Fibroblast of lung (primary cell): ENCODE data around the gene ZNF682. TPM values are rescaled to one million over a fixed set of nuclear protein-coding genes. Genes with fewer than 3 reads are reported as not detected.
"Not testable (repeated sequence)": the region's sequence is repeated elsewhere in the genome, so short reads cannot be mapped to it uniquely, and the experiment has no call there.

Experiments used
- DNase-seq, 2 donors: peaks; one replicate each; pipeline versions ENCODE4 v3.0.0 to v3.0.0-alpha.2; 2010; ENCODE audit warnings: low read depth in 2 of 2
- H2AFZ ChIP-seq: 2 replicates; pipeline ENCODE4 v1.5.1; 2012; ENCODE audit warnings: low read length, control low read depth, inconsistent platforms
- H3K27ac ChIP-seq: 2 replicates; pipeline ENCODE4 v1.5.1; 2011; ENCODE audit warnings: low read length, control low read depth; ENCODE audit not compliant: insufficient read depth
- H3K27me3 ChIP-seq: 2 replicates; pipeline ENCODE4 v1.5.1; 2011; ENCODE audit warnings: mild to moderate bottlenecking, low read length; ENCODE audit not compliant: control insufficient read depth, insufficient read depth
- H3K36me3 ChIP-seq: 2 replicates; pipeline ENCODE4 v1.5.1; 2011; ENCODE audit warnings: low read length; ENCODE audit not compliant: control insufficient read depth, insufficient read depth
- H3K4me1 ChIP-seq: 2 replicates; pipeline ENCODE4 v1.5.1; 2011; ENCODE audit warnings: low read length; ENCODE audit not compliant: control insufficient read depth, insufficient read depth; ENCODE audit errors: extremely low read depth
- H3K4me2 ChIP-seq: 2 replicates; pipeline ENCODE4 v1.5.1; 2011; ENCODE audit warnings: low read length, control low read depth; ENCODE audit not compliant: insufficient read depth; ENCODE audit errors: extremely low read depth
- H3K4me3 ChIP-seq, 4 experiments: fragments of 200-600 bp in 1 of 4; sonication (generic) in 1 of 4; replicated peaks in 1 of 4; 2 replicates each; pipeline ENCODE4 v1.5.1; 2011 to 2016; ENCODE audit warnings: low read length in 4 of 4, low read depth in 3 of 4, mild to moderate bottlenecking in 3 of 4, control low read depth in 2 of 4, inconsistent platforms in 1 of 4, mixed read lengths in 1 of 4; ENCODE audit not compliant: insufficient read depth in 1 of 4; ENCODE audit errors: control extremely low read depth in 1 of 4
- H3K79me2 ChIP-seq: 2 replicates; pipeline ENCODE4 v1.5.1; 2012; ENCODE audit warnings: mild to moderate bottlenecking, low read length, inconsistent platforms; ENCODE audit not compliant: control insufficient read depth, insufficient read depth
- H3K9ac ChIP-seq: 2 replicates; pipeline ENCODE4 v1.5.1; 2011; ENCODE audit warnings: mild to moderate bottlenecking, low read length, control low read depth; ENCODE audit not compliant: insufficient read depth
- H3K9me3 ChIP-seq: 2 replicates; pipeline ENCODE4 v1.5.1; 2012; ENCODE audit warnings: low read depth, low read length; ENCODE audit not compliant: control insufficient read depth, insufficient read depth
- H4K20me1 ChIP-seq: 2 replicates; pipeline ENCODE4 v1.5.1; 2011; ENCODE audit warnings: low read length; ENCODE audit not compliant: control insufficient read depth, insufficient read depth; ENCODE audit errors: extremely low read depth
- EZH2 ChIP-seq: IDR thresholded peaks from 2 replicates; pipeline ENCODE4 v1.5.1; 2012; ENCODE audit warnings: low read length, control low read depth, mild to moderate bottlenecking; ENCODE audit errors: missing control alignments
- polyA plus RNA-seq, 2 donors: library from polyadenylated mRNA; depleted of rRNA in 1 of 2; stranded (reverse) in 1 of 2; unstranded in 1 of 2; fragments of >200 nt; gene quantifications; 2 replicates each; pipeline ENCODE4 v1.2.1, GENCODE V29; 2011 to 2012; ENCODE audit warnings: missing spikeins in 1 of 2
- total RNA-seq: library from RNA; depleted of rRNA; stranded (reverse); fragments of >200 nt; gene quantifications from 2 replicates; pipeline ENCODE4 v1.2.1, GENCODE V29; 2014
- TF ChIP-seq, protein P1 (sequence below), 2 donors: IDR thresholded peaks in 1 of 2; conservative IDR thresholded peaks in 1 of 2; 1 replicate in 1 of 2; 2 replicates in 1 of 2; pipeline ENCODE4 v1.5.1; 2011 to 2012; ENCODE audit warnings: low read length in 2 of 2, control low read depth in 1 of 2, inconsistent platforms in 1 of 2, low read depth in 1 of 2, mild to moderate bottlenecking in 1 of 2

The ZNF682 gene
- total and polyA plus RNA-seq, 2 donors (not counting 1 experiment from before 2014, with no cell fraction given) = 1.4 to 2.5 TPM

DNA sequence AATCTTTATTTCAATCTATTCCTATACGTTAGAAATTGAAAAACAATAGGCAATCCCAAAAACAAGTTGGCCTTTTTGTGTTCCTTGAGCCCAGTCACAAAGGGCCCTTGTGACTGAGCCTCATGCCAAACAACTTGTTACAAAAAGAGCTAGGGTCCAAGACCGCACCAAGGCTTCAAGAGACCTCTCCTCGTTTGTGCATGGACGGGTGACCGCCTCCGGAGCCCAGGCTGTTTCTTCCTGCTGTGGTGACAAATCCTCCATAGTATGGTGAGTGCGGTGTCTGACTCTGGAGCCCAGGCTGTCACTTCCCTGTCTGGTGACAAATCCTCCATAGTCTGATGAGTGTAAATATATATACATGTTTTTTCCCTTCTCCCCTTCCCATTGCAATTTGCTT lies 74.9 kb downstream of the ZNF682 start:
- Histone ChIP-seq H3K27ac (no peak overlapping the region), H4K20me1 (no peaks in the 10 kb centered on the region), H3K4me2 (no peak overlapping the region), H2AFZ (no peak overlapping the region), H3K79me2 (no peaks in the 10 kb centered on the region), H3K9ac (no peak overlapping the region), H3K36me3 (no peaks in the 10 kb centered on the region), H3K4me3 (no peak overlapping the region), H3K27me3 (no peaks in the 10 kb centered on the region), H3K4me1 (no peaks in the 10 kb centered on the region), H3K9me3 (no peaks in the 10 kb centered on the region)
- no peak for DNase-seq
- no peak for TF ChIP-seq EZH2

DNA sequence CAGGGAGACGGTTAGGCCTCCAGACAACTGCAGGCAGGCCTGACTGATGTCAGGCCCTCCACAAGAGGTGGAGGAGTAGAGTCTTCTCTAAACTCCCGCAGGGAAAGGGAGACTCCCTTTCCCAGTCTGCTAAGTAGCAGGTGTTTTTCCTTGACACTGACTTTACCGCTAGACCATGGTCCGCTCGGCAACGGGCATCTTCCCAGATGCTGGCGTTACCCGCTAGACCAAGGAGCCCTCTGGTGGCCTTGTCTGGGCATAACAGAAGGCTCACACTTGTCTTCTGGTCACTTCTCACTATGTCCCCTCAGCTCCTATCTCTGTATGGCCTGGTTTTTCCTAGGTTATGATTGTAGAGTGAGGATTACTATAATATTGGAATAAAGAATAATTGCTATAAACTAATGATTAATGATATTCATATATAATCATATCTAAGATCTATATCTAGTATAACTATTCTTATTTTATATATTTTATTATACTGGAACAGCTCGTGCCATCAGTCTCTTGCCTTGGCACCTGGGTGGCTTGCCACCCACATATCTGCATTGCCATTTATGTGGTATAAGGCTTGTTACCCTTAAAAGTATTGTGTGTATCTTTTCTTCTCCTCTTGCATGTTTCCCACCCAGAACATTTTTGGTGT lies 80.0 kb downstream of the ZNF682 start:
- not testable (repeated sequence) for H4K20me1 ChIP-seq, H3K36me3 ChIP-seq, H3K4me3 ChIP-seq, H2AFZ ChIP-seq, H3K4me2 ChIP-seq, H3K79me2 ChIP-seq, H3K4me1 ChIP-seq, H3K9me3 ChIP-seq, H3K27ac ChIP-seq, H3K9ac ChIP-seq, H3K27me3 ChIP-seq
- TF ChIP-seq, protein P1, sequence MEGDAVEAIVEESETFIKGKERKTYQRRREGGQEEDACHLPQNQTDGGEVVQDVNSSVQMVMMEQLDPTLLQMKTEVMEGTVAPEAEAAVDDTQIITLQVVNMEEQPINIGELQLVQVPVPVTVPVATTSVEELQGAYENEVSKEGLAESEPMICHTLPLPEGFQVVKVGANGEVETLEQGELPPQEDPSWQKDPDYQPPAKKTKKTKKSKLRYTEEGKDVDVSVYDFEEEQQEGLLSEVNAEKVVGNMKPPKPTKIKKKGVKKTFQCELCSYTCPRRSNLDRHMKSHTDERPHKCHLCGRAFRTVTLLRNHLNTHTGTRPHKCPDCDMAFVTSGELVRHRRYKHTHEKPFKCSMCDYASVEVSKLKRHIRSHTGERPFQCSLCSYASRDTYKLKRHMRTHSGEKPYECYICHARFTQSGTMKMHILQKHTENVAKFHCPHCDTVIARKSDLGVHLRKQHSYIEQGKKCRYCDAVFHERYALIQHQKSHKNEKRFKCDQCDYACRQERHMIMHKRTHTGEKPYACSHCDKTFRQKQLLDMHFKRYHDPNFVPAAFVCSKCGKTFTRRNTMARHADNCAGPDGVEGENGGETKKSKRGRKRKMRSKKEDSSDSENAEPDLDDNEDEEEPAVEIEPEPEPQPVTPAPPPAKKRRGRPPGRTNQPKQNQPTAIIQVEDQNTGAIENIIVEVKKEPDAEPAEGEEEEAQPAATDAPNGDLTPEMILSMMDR (conservative IDR thresholded peaks at IDR 0.05 in 1 of 2, IDR thresholded peaks at IDR 0.05 in 1 of 2; ENCODE audit: low read depth in 1 of 2, low read length in 2 of 2) = peak; percentile 50 to 58
- peak; percentile 42 to 55 for DNase-seq

DNA sequence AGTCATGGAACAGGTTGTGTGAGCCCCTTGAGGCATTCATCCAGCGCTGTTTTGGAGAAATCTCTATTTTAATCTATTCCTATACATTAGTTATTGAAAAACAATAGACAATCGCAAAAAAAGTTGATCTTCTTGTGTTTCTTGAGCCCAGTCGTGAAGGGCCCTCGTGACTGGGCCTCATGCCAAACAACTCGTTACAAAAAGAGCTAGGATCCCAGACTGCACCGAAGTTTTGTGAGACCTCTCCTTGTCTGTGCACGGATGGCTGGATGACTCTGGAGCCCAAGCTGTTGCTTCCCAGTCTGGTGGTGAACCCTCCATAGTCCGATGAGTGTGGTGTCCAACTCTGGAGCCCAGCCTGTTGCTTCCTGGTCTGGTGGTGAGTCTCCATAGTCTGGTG lies 81.5 kb downstream of the ZNF682 start:
- H3K9me3 ChIP-seq, H3K27me3 ChIP-seq, H3K36me3 ChIP-seq, H3K79me2 ChIP-seq, H3K27ac ChIP-seq, H3K4me1 ChIP-seq, H3K4me2 ChIP-seq, H2AFZ ChIP-seq, H3K9ac ChIP-seq, H3K4me3 ChIP-seq, DNase-seq, H4K20me1 ChIP-seq: not testable (repeated sequence)

DNA sequence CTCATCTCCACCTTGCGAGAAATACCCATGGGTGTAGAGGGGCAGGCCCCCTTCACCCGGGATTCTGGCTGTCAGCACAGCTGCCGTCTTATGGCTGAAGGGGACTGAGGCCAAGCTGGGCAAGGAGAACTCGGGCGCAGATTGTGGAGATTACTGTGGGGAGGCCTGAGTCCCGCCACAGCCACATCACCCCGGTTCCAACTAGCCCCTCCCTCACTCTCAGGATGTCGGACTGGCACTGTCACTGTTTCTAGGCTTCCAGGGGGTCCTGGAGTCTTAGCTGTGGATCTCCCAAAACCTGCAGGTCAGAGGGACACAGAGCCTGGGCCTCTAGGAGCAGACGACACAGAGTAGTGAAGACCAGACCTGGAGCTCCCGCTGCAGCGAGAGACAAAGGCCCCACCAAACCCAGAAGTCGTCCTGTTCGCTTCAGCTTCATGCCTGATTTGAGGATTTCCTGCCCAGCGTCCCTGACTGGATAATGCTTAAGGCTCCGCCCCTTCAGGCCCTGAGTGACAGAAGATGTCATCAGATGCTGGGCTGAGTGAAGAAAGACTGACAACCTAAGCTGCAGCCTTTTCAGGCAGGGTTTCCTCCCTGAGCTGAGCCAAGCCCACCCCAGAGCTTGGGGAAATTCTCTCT lies 82.8 kb downstream of the ZNF682 start:
- no peak for TF ChIP-seq EZH2
- TF ChIP-seq, protein P1 (conservative IDR thresholded peaks at IDR 0.05 in 1 of 2, IDR thresholded peaks at IDR 0.05 in 1 of 2; ENCODE audit: low read depth in 1 of 2, low read length in 2 of 2) = no peak
- H3K4me3 ChIP-seq = no peak overlapping the region
- no peaks in the 10 kb centered on the region for H3K79me2 ChIP-seq
- no peaks in the 10 kb centered on the region for H3K27me3 ChIP-seq
- no peaks in the 10 kb centered on the region for H3K4me1 ChIP-seq
- no peaks in the 10 kb centered on the region for H3K9me3 ChIP-seq
- H3K27ac ChIP-seq = no peak overlapping the region
- no peaks in the 10 kb centered on the region for H4K20me1 ChIP-seq
- H3K4me2 ChIP-seq = no peak overlapping the region
- no peaks in the 10 kb centered on the region for H3K36me3 ChIP-seq
- no peak overlapping the region for H2AFZ ChIP-seq
- DNase-seq = no peak
- no peak overlapping the region for H3K9ac ChIP-seq
